GM23338 (cell line): ENCODE measurements around the gene CFAP57.

ENCODE experiments used
- CTCF ChIP-seq, 2 experiments: fragments of 200-600 bp in 1 of 2; sonication (generic) in 1 of 2; conservative IDR thresholded peaks; 2 replicates each; pipeline versions ENCODE4 v1.5.1 to v1.6.1; 2016 to 2017; ENCODE audit warnings: antibody characterized with exemption in 2 of 2, low read depth in 2 of 2, mild to moderate bottlenecking in 2 of 2, moderate library complexity in 1 of 2
- EZH2 ChIP-seq: fragments of 200-600 bp; sonication (generic); IDR thresholded peaks from one replicate; pipeline ENCODE4 v1.8.0; 2017; ENCODE audit warnings: antibody characterized with exemption, mild to moderate bottlenecking, low read depth; ENCODE audit not compliant: unreplicated experiment
- POLR2AphosphoS5 ChIP-seq: IDR thresholded peaks from 2 replicates; pipeline ENCODE4 v1.6.1; 2016; ENCODE audit warnings: antibody characterized with exemption, low read depth
- REST ChIP-seq: IDR thresholded peaks from one replicate; pipeline ENCODE4 v1.6.1; 2018; ENCODE audit warnings: antibody characterized with exemption; ENCODE audit not compliant: unreplicated experiment

- TF ChIP-seq CTCF (conservative IDR thresholded peaks at IDR 0.05; ENCODE audit: low read depth in 2 of 2) (no peak), REST (no peak), EZH2 (no peak), POLR2AphosphoS5 (no peak)
Measured at GRCh38 chr1:43302721-43303470, 130.8 kb downstream of the CFAP57 start.
